ENCODE measurements around the gene SIX2.

SIX2 gene

GRCh38 chr2:45014831-45015230 is 5.6 kb upstream of the SIX2 start:
- DNase-seq, result no peak

- no peak for DNase-seq
These were observed 4.9 kb upstream of the SIX2 start for GRCh38 chr2:45014016-45014702.

- no peak for DNase-seq
These were observed 4.2 kb upstream of the SIX2 start for GRCh38 chr2:45013229-45014015.

GRCh38 chr2:45012733-45013132 is 3.5 kb upstream of the SIX2 start:
- no peak for DNase-seq

GRCh38 chr2:45011621-45012602 is 2.7 kb upstream of the SIX2 start:
- DNase-seq, result no peak

GRCh38 chr2:45011121-45011520 is 1.9 kb upstream of the SIX2 start:
- no peak for DNase-seq

- no peak for DNase-seq
These were observed 1.4 kb upstream of the SIX2 start for GRCh38 chr2:45010702-45011012.

- no peak for DNase-seq
These were observed 863 bp upstream of the SIX2 start for GRCh38 chr2:45009928-45010701.

GRCh38 chr2:45008296-45009129 is 739 bp downstream of the SIX2 start:
- DNase-seq, result no peak

GRCh38 chr2:45007961-45008295 is 1.3 kb downstream of the SIX2 start:
- DNase-seq, result no peak

GRCh38 chr2:45006942-45007287 is 2.3 kb downstream of the SIX2 start:
- DNase-seq, result no peak

GRCh38 chr2:45006041-45006941 is 3.0 kb downstream of the SIX2 start:
- DNase-seq, result no peak

GRCh38 chr2:45005261-45006002 is 3.8 kb downstream of the SIX2 start:
- DNase-seq, result no peak

- DNase-seq, result no peak
These were observed 4.6 kb downstream of the SIX2 start for GRCh38 chr2:45004562-45005191.

GRCh38 chr2:45003579-45004551 is 5.4 kb downstream of the SIX2 start:
- DNase-seq, result no peak

GRCh38 chr2:45002686-45003085 is 6.6 kb downstream of the SIX2 start:
- DNase-seq, result no peak

- DNase-seq, result no peak
These were observed 7.3 kb downstream of the SIX2 start for GRCh38 chr2:45001869-45002385.

Data from NCI-H2107 (cell line).